ENCODE measurements around the gene STAT5B. TPM values are rescaled to one million over a fixed set of nuclear protein-coding genes. Genes with fewer than 3 reads are reported as not detected.

STAT5B gene
- total and polyA plus RNA-seq, 9 of the 15 experiments (the other 6 are each of a cell fraction or from before 2014, with no cell fraction given), result 20.8 to 176 (median 92.4) TPM

DNA sequence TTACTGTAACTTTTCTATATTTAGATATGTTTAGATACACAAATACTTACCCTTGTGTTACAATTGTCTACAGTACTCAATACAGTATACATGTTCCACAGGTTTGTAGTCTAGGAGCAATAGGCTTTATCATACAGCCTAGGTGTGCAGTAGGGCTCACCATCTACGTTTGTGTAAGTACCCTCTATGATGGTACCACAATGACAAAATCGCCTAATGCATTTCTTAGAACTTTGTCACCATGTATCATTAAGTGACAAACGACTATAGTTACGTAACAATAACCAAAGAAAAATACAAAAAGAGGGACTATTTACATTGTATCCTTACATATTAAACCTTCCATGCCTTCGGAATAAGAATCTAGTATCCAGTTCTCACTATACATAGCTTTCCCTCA lies 8.0 kb downstream of the STAT5B start (continued):
- TF ChIP-seq, protein P1, sequence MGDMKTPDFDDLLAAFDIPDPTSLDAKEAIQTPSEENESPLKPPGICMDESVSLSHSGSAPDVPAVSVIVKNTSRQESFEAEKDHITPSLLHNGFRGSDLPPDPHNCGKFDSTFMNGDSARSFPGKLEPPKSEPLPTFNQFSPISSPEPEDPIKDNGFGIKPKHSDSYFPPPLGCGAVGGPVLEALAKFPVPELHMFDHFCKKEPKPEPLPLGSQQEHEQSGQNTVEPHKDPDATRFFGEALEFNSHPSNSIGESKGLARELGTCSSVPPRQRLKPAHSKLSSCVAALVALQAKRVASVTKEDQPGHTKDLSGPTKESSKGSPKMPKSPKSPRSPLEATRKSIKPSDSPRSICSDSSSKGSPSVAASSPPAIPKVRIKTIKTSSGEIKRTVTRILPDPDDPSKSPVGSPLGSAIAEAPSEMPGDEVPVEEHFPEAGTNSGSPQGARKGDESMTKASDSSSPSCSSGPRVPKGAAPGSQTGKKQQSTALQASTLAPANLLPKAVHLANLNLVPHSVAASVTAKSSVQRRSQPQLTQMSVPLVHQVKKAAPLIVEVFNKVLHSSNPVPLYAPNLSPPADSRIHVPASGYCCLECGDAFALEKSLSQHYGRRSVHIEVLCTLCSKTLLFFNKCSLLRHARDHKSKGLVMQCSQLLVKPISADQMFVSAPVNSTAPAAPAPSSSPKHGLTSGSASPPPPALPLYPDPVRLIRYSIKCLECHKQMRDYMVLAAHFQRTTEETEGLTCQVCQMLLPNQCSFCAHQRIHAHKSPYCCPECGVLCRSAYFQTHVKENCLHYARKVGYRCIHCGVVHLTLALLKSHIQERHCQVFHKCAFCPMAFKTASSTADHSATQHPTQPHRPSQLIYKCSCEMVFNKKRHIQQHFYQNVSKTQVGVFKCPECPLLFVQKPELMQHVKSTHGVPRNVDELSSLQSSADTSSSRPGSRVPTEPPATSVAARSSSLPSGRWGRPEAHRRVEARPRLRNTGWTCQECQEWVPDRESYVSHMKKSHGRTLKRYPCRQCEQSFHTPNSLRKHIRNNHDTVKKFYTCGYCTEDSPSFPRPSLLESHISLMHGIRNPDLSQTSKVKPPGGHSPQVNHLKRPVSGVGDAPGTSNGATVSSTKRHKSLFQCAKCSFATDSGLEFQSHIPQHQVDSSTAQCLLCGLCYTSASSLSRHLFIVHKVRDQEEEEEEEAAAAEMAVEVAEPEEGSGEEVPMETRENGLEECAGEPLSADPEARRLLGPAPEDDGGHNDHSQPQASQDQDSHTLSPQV (IDR thresholded peaks at IDR 0.05), result 0 out of 2 replicates have a peak, but pooled peaks have one; percentile 50
- TF ChIP-seq POU5F1 (IDR thresholded peaks at IDR 0.05; ENCODE audit: borderline replicate concordance, low read depth, low read length, partially characterized antibody), result no peak
- TF ChIP-seq SMARCB1 (IDR thresholded peaks at IDR 0.05; ENCODE audit: insufficient read length, low read depth), result no peak
- no peak for TF ChIP-seq XRCC5 (IDR thresholded peaks at IDR 0.05; ENCODE audit: low read depth, low read length)
- no peak for TF ChIP-seq PHB (CRISPR knock-in tag; IDR thresholded peaks at IDR 0.05)

All from K562 (cell line).